HEK293 (cell line): ENCODE measurements around the gene MAML3.

Experiments
- CTCF ChIA-PET: fragments of 350-600 bp; formaldehyde crosslinking; extraction: SDS; loops from one replicate; lab custom pipeline; 2021; ENCODE audit warnings: antibody characterized with exemption; lab: Yijun Ruan, JAX
- POLR2A ChIA-PET: fragments of 300-600 bp; formaldehyde crosslinking; extraction: SDS; loops from one replicate; lab custom pipeline; 2020; ENCODE audit warnings: antibody characterized with exemption, inconsistent platforms; lab: Yijun Ruan, JAX
- H3K27ac ChIP-seq: fragments of 200-500 bp; sonication (Bioruptor generic); 2 replicates; pipeline ENCODE4 v1.5.1; 2014; ENCODE audit warnings: low read depth, low read length, control low read depth, inconsistent platforms; ENCODE audit errors: extremely low read depth
- H3K36me3 ChIP-seq, 2 experiments: fragments of 200-500 bp in 1 of 2; sonication (Bioruptor generic) in 1 of 2; 1 replicate in 1 of 2; 2 replicates in 1 of 2; pipeline ENCODE4 v1.5.1; 2014 to 2017; ENCODE audit warnings: inconsistent platforms in 2 of 2, low read length in 2 of 2; ENCODE audit not compliant: control insufficient read depth in 2 of 2, insufficient read depth in 1 of 2
- H3K4me1 ChIP-seq: fragments of 200-500 bp; sonication (Bioruptor generic); 2 replicates; pipeline ENCODE4 v1.5.1; 2014; ENCODE audit warnings: mild to moderate bottlenecking, low read length, inconsistent platforms; ENCODE audit not compliant: control insufficient read depth, insufficient read depth
- H3K4me3 ChIP-seq: 2 replicates; pipeline ENCODE4 v1.5.1; 2011; ENCODE audit warnings: low read depth, mild to moderate bottlenecking, control low read depth, low read length, moderate library complexity
- H3K9me3 ChIP-seq: fragments of 200-500 bp; sonication (Bioruptor generic); 2 replicates; pipeline ENCODE4 v1.5.1; 2014; ENCODE audit warnings: low read depth, low read length, inconsistent platforms; ENCODE audit not compliant: control insufficient read depth, insufficient read depth
- GLIS1 ChIP-seq: fragments of 450-650 bp; formaldehyde crosslinking; IDR thresholded peaks from 2 replicates; pipeline ENCODE4 v1.5.1; 2016; ENCODE audit warnings: missing biosample characterization, missing genetic modification characterization
- GLIS2 ChIP-seq: fragments of 450-650 bp; formaldehyde crosslinking; IDR thresholded peaks from 2 replicates; pipeline ENCODE4 v1.5.1; 2016; ENCODE audit warnings: missing biosample characterization, missing genetic modification characterization
- HIC1 ChIP-seq: fragments of 450-650 bp; formaldehyde crosslinking; IDR thresholded peaks from 2 replicates; pipeline ENCODE4 v1.5.1; 2016; ENCODE audit warnings: missing biosample characterization, missing genetic modification characterization
- KLF1 ChIP-seq: fragments of 450-650 bp; formaldehyde crosslinking; IDR thresholded peaks from 2 replicates; pipeline ENCODE4 v1.5.1; 2016; ENCODE audit warnings: missing biosample characterization, missing genetic modification characterization
- ZBTB17 ChIP-seq: fragments of 450-650 bp; formaldehyde crosslinking; IDR thresholded peaks from 2 replicates; pipeline ENCODE4 v1.5.1; 2016; ENCODE audit warnings: missing biosample characterization, missing genetic modification characterization
- ZBTB49 ChIP-seq: fragments of 450-650 bp; formaldehyde crosslinking; IDR thresholded peaks from 2 replicates; pipeline ENCODE4 v1.5.1; 2016; ENCODE audit warnings: missing biosample characterization, missing genetic modification characterization, low read depth
- ZIC2 ChIP-seq: fragments of 450-650 bp; formaldehyde crosslinking; IDR thresholded peaks from 2 replicates; pipeline ENCODE4 v1.5.1; 2016; ENCODE audit warnings: missing biosample characterization, missing genetic modification characterization
- ZNF2 ChIP-seq: fragments of 450-650 bp; formaldehyde crosslinking; IDR thresholded peaks from 2 replicates; pipeline ENCODE4 v1.5.1; 2016; ENCODE audit warnings: missing biosample characterization, missing genetic modification characterization
- ZNF221 ChIP-seq: fragments of 450-650 bp; formaldehyde crosslinking; IDR thresholded peaks from 2 replicates; pipeline ENCODE4 v1.5.1; 2017; ENCODE audit warnings: missing biosample characterization, missing genetic modification characterization, borderline replicate concordance
- ZNF26 ChIP-seq: fragments of 450-650 bp; formaldehyde crosslinking; IDR thresholded peaks from 2 replicates; pipeline ENCODE4 v1.5.1; 2016; ENCODE audit warnings: missing biosample characterization, missing genetic modification characterization
- ZNF280D ChIP-seq: fragments of 450-650 bp; formaldehyde crosslinking; IDR thresholded peaks from 2 replicates; pipeline ENCODE4 v1.5.1; 2016; ENCODE audit warnings: missing biosample characterization, missing genetic modification characterization
- ZNF324 ChIP-seq: fragments of 450-650 bp; formaldehyde crosslinking; IDR thresholded peaks from 2 replicates; pipeline ENCODE4 v1.5.1; 2016; ENCODE audit warnings: missing biosample characterization, missing genetic modification characterization
- ZNF335 ChIP-seq: fragments of 450-650 bp; formaldehyde crosslinking; conservative IDR thresholded peaks from 2 replicates; pipeline ENCODE4 v1.5.1; 2016; ENCODE audit warnings: missing biosample characterization, missing genetic modification characterization
- ZNF391 ChIP-seq: fragments of 450-650 bp; formaldehyde crosslinking; IDR thresholded peaks from 2 replicates; pipeline ENCODE4 v1.5.1; 2016; ENCODE audit warnings: low read depth, missing biosample characterization, missing genetic modification characterization, borderline replicate concordance
- ZNF426 ChIP-seq: fragments of 450-650 bp; formaldehyde crosslinking; IDR thresholded peaks from 2 replicates; pipeline ENCODE4 v1.5.1; 2017; ENCODE audit warnings: missing biosample characterization, missing genetic modification characterization, mild to moderate bottlenecking, inconsistent platforms, moderate library complexity
- ZNF449 ChIP-seq: fragments of 450-650 bp; formaldehyde crosslinking; IDR thresholded peaks from 2 replicates; pipeline ENCODE4 v1.5.1; 2017; ENCODE audit warnings: missing biosample characterization, mild to moderate bottlenecking, missing genetic modification characterization, moderate library complexity
- ZNF747 ChIP-seq: fragments of 450-650 bp; formaldehyde crosslinking; IDR thresholded peaks from 2 replicates; pipeline ENCODE4 v1.5.1; 2016; ENCODE audit warnings: missing biosample characterization, missing genetic modification characterization
- ZNF777 ChIP-seq: fragments of 450-650 bp; formaldehyde crosslinking; IDR thresholded peaks from 2 replicates; pipeline ENCODE4 v1.5.1; 2017; ENCODE audit warnings: missing biosample characterization, missing genetic modification characterization, borderline replicate concordance

Gene MAML3

GRCh38 chr4:139935911-139936310 lies 218.1 kb downstream of the MAML3 start:
- POLR2A ChIA-PET: no interaction called here
- no peaks in the 10 kb centered on the region for H3K4me1 ChIP-seq
- no peak overlapping the region for H3K27ac ChIP-seq
- TF ChIP-seq ZNF26 (tag by site-specific recombination) (no peak), KLF1 (no peak), ZNF2 (tag by site-specific recombination) (no peak), GLIS2 (tag by site-specific recombination) (no peak), ZNF335 (no peak), ZNF777 (no peak), ZNF426 (tag by site-specific recombination) (no peak), HIC1 (tag by site-specific recombination) (no peak), ZBTB49 (tag by site-specific recombination) (no peak), ZNF221 (tag by site-specific recombination) (no peak), ZNF280D (tag by site-specific recombination) (no peak), ZBTB17 (tag by site-specific recombination) (no peak), ZNF449 (tag by site-specific recombination) (no peak), GLIS1 (tag by site-specific recombination) (no peak), ZNF747 (tag by site-specific recombination) (no peak), ZNF391 (tag by site-specific recombination) (no peak), ZIC2 (no peak), ZNF324 (no peak)
- H3K36me3 ChIP-seq: no peaks in the 10 kb centered on the region
- H3K4me3 ChIP-seq: no peak overlapping the region
- no peaks in the 10 kb centered on the region for H3K9me3 ChIP-seq
- CTCF ChIA-PET: interaction anchor here (0.7 kb wide), 1 partner anchor 29 kb away, joined by 4 read pairs; no protein-coding TSS in a partner anchor
